Ramos (cell line): ENCODE measurements around the gene SLC15A5.

ENCODE experiments used
- in situ Hi-C: fragments of 300-500 bp; cut with MboI; formaldehyde crosslinking; loops from one replicate; pipeline ENCODE4 v1.14.3; 2022; ENCODE audit warnings: low sequenced_read_pairs; ENCODE audit not compliant: unreplicated experiment

The SLC15A5 gene

GRCh38 chr12:16269946-16270345, 7.5 kb downstream of the SLC15A5 start:
- in situ Hi-C loops, result no loop called here

DNA sequence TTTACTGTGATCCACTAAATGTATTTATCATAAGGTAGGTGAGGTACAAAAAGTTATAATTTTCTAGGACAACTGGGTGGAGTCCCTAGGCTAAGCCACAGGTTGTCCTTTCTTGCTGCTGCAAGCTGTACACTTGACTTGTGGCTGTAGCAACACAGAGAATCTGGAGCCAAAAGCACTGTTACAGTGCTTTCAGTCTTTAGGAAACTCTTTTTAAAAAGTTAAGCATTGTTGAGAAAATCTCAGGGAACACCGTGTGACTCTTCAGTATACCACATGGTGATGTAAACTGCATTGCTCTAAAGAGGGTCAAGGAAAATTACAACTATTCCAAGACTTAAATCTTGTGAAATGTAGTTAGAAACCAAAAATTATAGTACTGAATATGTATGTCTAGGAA, 11.4 kb downstream of the SLC15A5 start:
- in situ Hi-C loops, result no loop called here

- in situ Hi-C loops, result no loop called here
Measured at GRCh38 chr12:16261944-16262475, 15.5 kb downstream of the SLC15A5 start.

- in situ Hi-C loops, result no loop called here
Measured at GRCh38 chr12:16260206-16260605, 17.3 kb downstream of the SLC15A5 start.

DNA sequence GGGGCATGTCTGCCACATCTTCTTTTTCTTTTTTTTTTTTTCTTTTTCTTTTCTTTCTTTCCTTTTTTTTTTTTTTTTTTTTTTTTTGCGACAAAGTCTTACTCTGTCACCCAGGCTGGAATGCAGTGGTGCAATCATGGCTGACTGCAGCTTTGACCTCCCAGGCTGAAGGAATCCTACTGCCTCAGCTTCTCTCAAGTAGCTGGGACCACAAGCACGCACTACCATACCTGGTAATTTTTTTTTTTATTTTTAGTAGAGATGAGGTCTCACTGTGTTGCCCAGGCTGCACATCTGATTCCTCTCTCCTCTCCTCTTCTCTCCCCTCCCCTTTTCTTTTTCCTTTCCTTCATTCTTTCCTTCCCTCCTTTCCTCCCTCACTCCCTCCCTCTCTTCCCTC, 18.5 kb downstream of the SLC15A5 start:
- in situ Hi-C loops, result no loop called here

DNA sequence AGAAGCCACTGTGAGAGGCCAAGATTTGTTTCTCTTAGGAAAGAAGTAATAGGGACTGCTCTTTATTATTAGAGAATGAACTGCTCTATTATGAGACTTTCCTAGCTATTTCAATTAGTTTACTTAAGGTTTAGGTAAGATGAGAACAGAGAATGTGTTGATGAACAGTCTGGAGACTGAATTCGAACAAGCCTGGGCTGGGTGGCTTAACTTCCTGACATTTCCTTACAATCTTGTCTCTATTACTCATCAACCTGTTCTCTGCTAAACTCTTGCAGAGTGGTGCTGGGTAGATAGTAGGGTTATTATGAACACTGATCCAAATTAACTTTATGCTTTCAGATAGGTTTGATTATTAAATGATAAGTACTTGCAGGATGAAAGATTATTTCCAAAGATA, 31.2 kb downstream of the SLC15A5 start:
- in situ Hi-C loops, result no loop called here

GRCh38 chr12:16245209-16245608, 32.3 kb downstream of the SLC15A5 start:
- in situ Hi-C loops, result no loop called here

DNA sequence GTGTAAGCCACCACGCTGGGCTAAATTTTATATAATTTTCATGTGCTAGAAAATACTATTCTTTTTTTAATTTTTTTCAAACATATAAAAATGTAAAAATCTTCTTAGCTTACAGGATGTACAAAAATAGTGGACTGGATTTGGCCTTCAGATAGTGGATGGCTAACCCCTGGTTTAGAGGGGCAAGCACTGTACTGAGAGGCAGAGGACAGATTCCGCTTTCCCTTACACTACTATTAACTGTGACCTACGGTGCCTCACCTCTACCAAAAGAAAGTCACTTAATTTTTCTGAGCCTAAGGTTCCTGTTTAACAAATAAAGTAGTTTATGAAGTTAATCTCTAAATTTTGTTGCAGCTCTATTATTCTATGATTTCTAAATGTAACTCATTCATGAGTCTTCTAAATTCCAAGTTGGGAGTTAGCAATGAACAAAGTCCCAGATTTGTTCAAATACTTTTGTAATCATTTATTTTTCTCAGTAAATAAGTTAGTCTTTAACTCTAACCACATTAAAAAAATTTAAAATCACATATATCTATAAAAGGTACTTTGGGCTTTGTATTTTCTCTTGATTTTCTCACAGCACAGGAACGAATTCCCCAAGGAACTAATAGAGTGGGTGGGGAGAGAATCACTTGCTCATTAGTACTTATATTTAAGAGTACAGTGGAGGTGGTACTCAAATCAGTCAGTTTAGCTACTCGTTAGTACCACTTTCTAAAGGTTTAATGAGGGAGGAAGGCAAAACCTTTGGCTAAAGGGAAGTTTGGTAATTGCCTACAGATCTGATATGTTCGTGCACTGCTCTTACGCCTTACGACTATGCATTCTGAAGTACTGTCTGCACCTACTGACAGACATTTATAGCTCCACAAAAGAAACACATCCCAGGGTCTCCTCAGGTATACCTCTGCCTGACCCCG, 33.7 kb downstream of the SLC15A5 start:
- in situ Hi-C loops, result no loop called here

DNA sequence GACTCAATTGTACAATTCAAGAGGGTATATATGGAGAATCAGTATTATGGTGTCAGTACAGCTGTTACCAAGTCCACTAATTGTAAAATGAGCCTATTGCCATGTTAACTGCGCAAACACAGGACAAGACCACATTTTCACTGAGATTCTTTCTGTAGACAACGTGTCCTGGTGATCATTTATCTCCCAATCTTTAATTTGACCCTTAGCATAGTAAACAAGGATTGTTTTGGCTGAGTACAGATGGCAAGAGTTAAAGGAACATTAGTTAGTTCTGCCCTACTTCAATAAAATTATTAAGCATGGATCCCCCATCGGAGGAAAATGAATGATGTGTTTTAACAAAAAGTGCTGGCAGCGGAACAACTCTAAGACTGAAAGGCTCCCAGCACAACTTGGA, 36.1 kb downstream of the SLC15A5 start:
- in situ Hi-C loops, result no loop called here

DNA sequence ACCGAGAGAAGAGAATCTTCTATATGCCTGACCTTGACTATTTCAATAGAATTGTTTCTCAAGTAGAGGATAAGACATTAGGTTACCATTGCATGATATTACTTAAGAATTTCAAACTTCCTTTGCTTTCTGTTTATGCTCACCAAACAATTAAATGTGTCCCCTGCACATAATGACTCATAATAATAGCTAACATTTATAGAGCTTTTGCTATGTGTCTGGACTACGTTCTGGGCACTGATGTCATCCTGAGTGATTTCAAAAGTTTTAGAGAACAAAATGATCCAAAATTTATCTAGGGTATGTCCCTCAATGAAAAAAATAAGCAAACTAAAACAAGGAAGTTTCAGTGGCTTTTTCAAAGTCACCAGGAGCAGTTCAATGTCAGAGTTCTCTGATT, 38.8 kb downstream of the SLC15A5 start:
- in situ Hi-C loops, result no loop called here

GRCh38 chr12:16229676-16230075, 47.8 kb downstream of the SLC15A5 start:
- in situ Hi-C loops, result no loop called here

- in situ Hi-C loops, result no loop called here
Measured at GRCh38 chr12:16228067-16228466, 49.4 kb downstream of the SLC15A5 start.

GRCh38 chr12:16225692-16226091, 51.8 kb downstream of the SLC15A5 start:
- in situ Hi-C loops, result no loop called here

GRCh38 chr12:16224196-16224595, 53.3 kb downstream of the SLC15A5 start:
- in situ Hi-C loops, result no loop called here

DNA sequence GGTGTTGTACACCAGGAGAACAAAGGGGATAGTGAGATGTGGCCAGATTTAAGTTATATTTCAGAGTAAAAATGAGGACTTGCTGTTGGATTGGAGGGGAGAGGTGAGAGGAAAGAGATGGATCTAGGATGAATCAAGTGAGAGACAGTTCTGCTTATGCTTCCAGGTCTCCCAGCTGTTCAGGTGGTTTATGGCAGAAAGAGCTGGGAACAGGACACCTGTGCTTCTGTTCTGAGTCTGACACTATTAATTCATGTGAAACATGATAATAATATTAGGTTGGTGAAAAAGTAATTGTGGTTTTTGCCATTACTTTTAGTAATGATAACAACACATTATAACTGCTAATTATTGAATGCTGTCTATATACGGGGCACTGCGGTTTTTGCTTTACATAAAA, 55.7 kb downstream of the SLC15A5 start:
- in situ Hi-C loops, result no loop called here

GRCh38 chr12:16220120-16220519, 57.4 kb downstream of the SLC15A5 start:
- in situ Hi-C loops, result no loop called here

GRCh38 chr12:16218934-16219751, 58.3 kb downstream of the SLC15A5 start:
- in situ Hi-C loops, result no loop called here

DNA sequence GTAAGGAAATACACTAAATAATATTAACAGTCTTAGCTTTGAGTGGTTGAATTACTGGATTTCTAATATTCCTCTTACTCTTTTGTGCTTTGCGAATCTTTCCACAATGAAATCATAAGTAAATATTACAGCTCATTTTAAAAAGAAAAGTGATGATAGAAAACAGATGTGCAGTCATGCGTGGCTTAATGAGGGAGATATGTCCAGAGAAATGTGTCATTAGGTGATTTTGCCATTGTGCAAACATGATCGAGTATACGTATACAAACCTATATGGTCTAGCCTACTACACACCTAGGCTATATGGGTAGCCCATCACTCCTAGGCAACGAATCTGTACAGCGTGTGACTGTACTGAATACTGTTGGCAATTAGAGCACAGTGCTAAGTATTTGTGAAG, 59.3 kb downstream of the SLC15A5 start:
- in situ Hi-C loops, result no loop called here

GRCh38 chr12:16211731-16212130, 65.8 kb downstream of the SLC15A5 start:
- in situ Hi-C loops, result no loop called here

GRCh38 chr12:16198884-16199283, 78.6 kb downstream of the SLC15A5 start:
- in situ Hi-C loops, result no loop called here

DNA sequence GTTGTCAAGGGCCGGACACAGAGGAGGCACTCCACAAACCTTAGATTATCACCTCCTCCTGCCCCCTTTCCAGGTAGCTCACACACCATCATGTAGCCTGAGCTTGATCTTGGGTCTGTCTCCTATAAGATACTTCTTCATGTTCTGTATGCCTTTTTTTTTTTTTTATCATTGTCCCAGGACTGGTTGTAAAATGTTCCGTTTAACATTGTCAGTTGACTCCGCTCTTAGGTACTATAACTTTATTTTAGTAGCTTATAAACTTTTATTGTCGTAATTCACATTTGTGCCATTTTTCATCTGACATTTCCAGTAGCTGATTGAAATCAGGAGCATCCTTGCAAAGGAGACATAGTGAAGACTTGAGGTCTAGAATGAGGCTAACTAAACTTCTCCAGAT, 79.9 kb downstream of the SLC15A5 start:
- in situ Hi-C loops, result no loop called here
